ENCODE results near the gene RAD51B. TPM values are rescaled to one million over a fixed set of nuclear protein-coding genes. Genes with fewer than 3 reads are reported as not detected.

RAD51B gene
- total and polyA plus RNA-seq, 2 donors (not counting 1 experiment from before 2014, with no cell fraction given): 4.6 to 16.3 TPM

GRCh38 chr14:68741477-68741791 is 921.9 kb downstream of the RAD51B start:
- no peak for DNase-seq (ENCODE audit: low read depth in 2 of 2)
- TF ChIP-seq EZH2 (IDR thresholded peaks at IDR 0.05; ENCODE audit: low read length, missing control alignments) (no peak), CTCF (conservative IDR thresholded peaks at IDR 0.05 in 1 of 2, IDR thresholded peaks at IDR 0.05 in 1 of 2; ENCODE audit: low read depth in 1 of 2, low read length in 2 of 2) (no peak)
- H2AFZ ChIP-seq (ENCODE audit: low read length): no peak overlapping the region
- no peaks in the 10 kb centered on the region for H3K9me3 ChIP-seq (ENCODE audit: control insufficient read depth, insufficient read depth, low read depth, low read length)
- H3K9ac ChIP-seq (ENCODE audit: insufficient read depth, low read length): no peak overlapping the region
- H3K4me3 ChIP-seq (replicated peaks in 1 of 4; ENCODE audit: control extremely low read depth in 1 of 4, insufficient read depth in 1 of 4, low read depth in 3 of 4, low read length in 4 of 4): no peak overlapping the region
- no peak overlapping the region for H3K4me2 ChIP-seq (ENCODE audit: extremely low read depth, insufficient read depth, low read length)
- H3K36me3 ChIP-seq (ENCODE audit: control insufficient read depth, insufficient read depth, low read length): no peaks in the 10 kb centered on the region
- H4K20me1 ChIP-seq (ENCODE audit: control insufficient read depth, extremely low read depth, insufficient read depth, low read length): no peaks in the 10 kb centered on the region
- no peaks in the 10 kb centered on the region for H3K79me2 ChIP-seq (ENCODE audit: control insufficient read depth, insufficient read depth, low read length)
- no peaks in the 10 kb centered on the region for H3K4me1 ChIP-seq (ENCODE audit: control insufficient read depth, extremely low read depth, insufficient read depth, low read length)
- no peaks in the 10 kb centered on the region for H3K27me3 ChIP-seq (ENCODE audit: control insufficient read depth, insufficient read depth, low read length)
- H3K27ac ChIP-seq (ENCODE audit: insufficient read depth, low read length): no peak overlapping the region

- no peaks in the 10 kb centered on the region for H4K20me1 ChIP-seq (ENCODE audit: control insufficient read depth, extremely low read depth, insufficient read depth, low read length)
- no peak overlapping the region for H3K9ac ChIP-seq (ENCODE audit: insufficient read depth, low read length)
- no peak overlapping the region for H2AFZ ChIP-seq (ENCODE audit: low read length)
- H3K4me1 ChIP-seq (ENCODE audit: control insufficient read depth, extremely low read depth, insufficient read depth, low read length): no peaks in the 10 kb centered on the region
- no peaks in the 10 kb centered on the region for H3K79me2 ChIP-seq (ENCODE audit: control insufficient read depth, insufficient read depth, low read length)
- H3K36me3 ChIP-seq (ENCODE audit: control insufficient read depth, insufficient read depth, low read length): no peaks in the 10 kb centered on the region
- H3K9me3 ChIP-seq (ENCODE audit: control insufficient read depth, insufficient read depth, low read depth, low read length): no peaks in the 10 kb centered on the region
- no peak overlapping the region for H3K4me2 ChIP-seq (ENCODE audit: extremely low read depth, insufficient read depth, low read length)
- DNase-seq (ENCODE audit: low read depth in 2 of 2): no peak
- no peak overlapping the region for H3K4me3 ChIP-seq (replicated peaks in 1 of 4; ENCODE audit: control extremely low read depth in 1 of 4, insufficient read depth in 1 of 4, low read depth in 3 of 4, low read length in 4 of 4)
- no peak for TF ChIP-seq EZH2 (IDR thresholded peaks at IDR 0.05; ENCODE audit: low read length, missing control alignments)
- TF ChIP-seq CTCF (conservative IDR thresholded peaks at IDR 0.05 in 1 of 2, IDR thresholded peaks at IDR 0.05 in 1 of 2; ENCODE audit: low read depth in 1 of 2, low read length in 2 of 2): no peak
- no peaks in the 10 kb centered on the region for H3K27me3 ChIP-seq (ENCODE audit: control insufficient read depth, insufficient read depth, low read length)
- no peak overlapping the region for H3K27ac ChIP-seq (ENCODE audit: insufficient read depth, low read length)
Observed at GRCh38 chr14:68741839-68742470, 922.4 kb downstream of the RAD51B start.

- no peaks in the 10 kb centered on the region for H3K9me3 ChIP-seq (ENCODE audit: control insufficient read depth, insufficient read depth, low read depth, low read length)
- no peak overlapping the region for H2AFZ ChIP-seq (ENCODE audit: low read length)
- H4K20me1 ChIP-seq (ENCODE audit: control insufficient read depth, extremely low read depth, insufficient read depth, low read length): no peaks in the 10 kb centered on the region
- H3K27me3 ChIP-seq (ENCODE audit: control insufficient read depth, insufficient read depth, low read length): no peaks in the 10 kb centered on the region
- no peaks in the 10 kb centered on the region for H3K36me3 ChIP-seq (ENCODE audit: control insufficient read depth, insufficient read depth, low read length)
- no peak overlapping the region for H3K9ac ChIP-seq (ENCODE audit: insufficient read depth, low read length)
- H3K4me3 ChIP-seq (replicated peaks in 1 of 4; ENCODE audit: control extremely low read depth in 1 of 4, insufficient read depth in 1 of 4, low read depth in 3 of 4, low read length in 4 of 4): no peak overlapping the region
- no peak overlapping the region for H3K4me2 ChIP-seq (ENCODE audit: extremely low read depth, insufficient read depth, low read length)
- no peak overlapping the region for H3K27ac ChIP-seq (ENCODE audit: insufficient read depth, low read length)
- TF ChIP-seq EZH2 (IDR thresholded peaks at IDR 0.05; ENCODE audit: low read length, missing control alignments): no peak
- TF ChIP-seq CTCF (conservative IDR thresholded peaks at IDR 0.05 in 1 of 2, IDR thresholded peaks at IDR 0.05 in 1 of 2; ENCODE audit: low read depth in 1 of 2, low read length in 2 of 2): no peak
- no peaks in the 10 kb centered on the region for H3K4me1 ChIP-seq (ENCODE audit: control insufficient read depth, extremely low read depth, insufficient read depth, low read length)
- no peak for DNase-seq (ENCODE audit: low read depth in 2 of 2)
- H3K79me2 ChIP-seq (ENCODE audit: control insufficient read depth, insufficient read depth, low read length): no peaks in the 10 kb centered on the region
Observed at GRCh38 chr14:68744613-68745012, 925.0 kb downstream of the RAD51B start.
